ENCODE data around the gene CDC42EP5. TPM values are rescaled to one million over a fixed set of nuclear protein-coding genes. Genes with fewer than 3 reads are reported as not detected.

CDC42EP5 gene
- total RNA-seq, 1 donor from 2014 or later: 21.4 TPM

GRCh38 chr19:54492568-54492967, 19.5 kb upstream of the CDC42EP5 start:
- TF ChIP-seq, protein P1, sequence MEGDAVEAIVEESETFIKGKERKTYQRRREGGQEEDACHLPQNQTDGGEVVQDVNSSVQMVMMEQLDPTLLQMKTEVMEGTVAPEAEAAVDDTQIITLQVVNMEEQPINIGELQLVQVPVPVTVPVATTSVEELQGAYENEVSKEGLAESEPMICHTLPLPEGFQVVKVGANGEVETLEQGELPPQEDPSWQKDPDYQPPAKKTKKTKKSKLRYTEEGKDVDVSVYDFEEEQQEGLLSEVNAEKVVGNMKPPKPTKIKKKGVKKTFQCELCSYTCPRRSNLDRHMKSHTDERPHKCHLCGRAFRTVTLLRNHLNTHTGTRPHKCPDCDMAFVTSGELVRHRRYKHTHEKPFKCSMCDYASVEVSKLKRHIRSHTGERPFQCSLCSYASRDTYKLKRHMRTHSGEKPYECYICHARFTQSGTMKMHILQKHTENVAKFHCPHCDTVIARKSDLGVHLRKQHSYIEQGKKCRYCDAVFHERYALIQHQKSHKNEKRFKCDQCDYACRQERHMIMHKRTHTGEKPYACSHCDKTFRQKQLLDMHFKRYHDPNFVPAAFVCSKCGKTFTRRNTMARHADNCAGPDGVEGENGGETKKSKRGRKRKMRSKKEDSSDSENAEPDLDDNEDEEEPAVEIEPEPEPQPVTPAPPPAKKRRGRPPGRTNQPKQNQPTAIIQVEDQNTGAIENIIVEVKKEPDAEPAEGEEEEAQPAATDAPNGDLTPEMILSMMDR (IDR thresholded peaks at IDR 0.05; ENCODE audit: unreplicated experiment): no peak
- no peak overlapping the region for H3K27ac Mint-ChIP-seq (ENCODE audit: unreplicated experiment)
- peaks cover 15% of the 10 kb centered on the region for H3K9me3 Mint-ChIP-seq (ENCODE audit: unreplicated experiment)

GRCh38 chr19:54489766-54490165, 16.7 kb upstream of the CDC42EP5 start:
- Mint-ChIP-seq H3K27me3 (ENCODE audit: unreplicated experiment) (peaks cover 5% of the 10 kb centered on the region), H3K4me1 (ENCODE audit: unreplicated experiment) (no peaks in the 10 kb centered on the region), H3K9me3 (ENCODE audit: unreplicated experiment) (peaks cover 10% of the 10 kb centered on the region)

More at GRCh38 chr19:54492568-54492967, 19.5 kb upstream of the CDC42EP5 start:
- peaks cover 9% of the 10 kb centered on the region for H3K27me3 Mint-ChIP-seq (ENCODE audit: unreplicated experiment)
- H3K36me3 Mint-ChIP-seq (ENCODE audit: low read depth, unreplicated experiment): peaks cover 12% of the 10 kb centered on the region
- no peak overlapping the region for H3K4me3 Mint-ChIP-seq (ENCODE audit: unreplicated experiment)
- DNase-seq (ENCODE audit: low spot score): no peak
- H3K4me1 Mint-ChIP-seq (ENCODE audit: unreplicated experiment): no peaks in the 10 kb centered on the region

GRCh38 chr19:54489341-54489740, 16.2 kb upstream of the CDC42EP5 start:
- TF ChIP-seq, protein P1 (IDR thresholded peaks at IDR 0.05; ENCODE audit: unreplicated experiment): no peak
- Mint-ChIP-seq H3K27me3 (ENCODE audit: unreplicated experiment) (peaks cover 5% of the 10 kb centered on the region), H3K4me3 (ENCODE audit: unreplicated experiment) (no peak overlapping the region), H3K9me3 (ENCODE audit: unreplicated experiment) (peaks cover 10% of the 10 kb centered on the region), H3K4me1 (ENCODE audit: unreplicated experiment) (no peaks in the 10 kb centered on the region), H3K27ac (ENCODE audit: unreplicated experiment) (no peak overlapping the region), H3K36me3 (ENCODE audit: low read depth, unreplicated experiment) (peaks cover 9% of the 10 kb centered on the region)
- no peak for DNase-seq (ENCODE audit: low spot score)

More at GRCh38 chr19:54489766-54490165, 16.7 kb upstream of the CDC42EP5 start:
- DNase-seq (ENCODE audit: low spot score): no peak
- H3K4me3 Mint-ChIP-seq (ENCODE audit: unreplicated experiment): no peak overlapping the region
- TF ChIP-seq, protein P1 (IDR thresholded peaks at IDR 0.05; ENCODE audit: unreplicated experiment): no peak
- peaks cover 10% of the 10 kb centered on the region for H3K36me3 Mint-ChIP-seq (ENCODE audit: low read depth, unreplicated experiment)
- H3K27ac Mint-ChIP-seq (ENCODE audit: unreplicated experiment): no peak overlapping the region

GRCh38 chr19:54485851-54486250, 12.8 kb upstream of the CDC42EP5 start:
- Mint-ChIP-seq H3K36me3 (ENCODE audit: low read depth, unreplicated experiment) (peaks cover 5% of the 10 kb centered on the region), H3K9me3 (ENCODE audit: unreplicated experiment) (peaks cover 15% of the 10 kb centered on the region), H3K27ac (ENCODE audit: unreplicated experiment) (no peak overlapping the region), H3K4me3 (ENCODE audit: unreplicated experiment) (no peak overlapping the region), H3K4me1 (ENCODE audit: unreplicated experiment) (no peaks in the 10 kb centered on the region), H3K27me3 (ENCODE audit: unreplicated experiment) (peaks cover 1% of the 10 kb centered on the region)
- TF ChIP-seq, protein P1 (IDR thresholded peaks at IDR 0.05; ENCODE audit: unreplicated experiment): no peak
- DNase-seq (ENCODE audit: low spot score): no peak

DNA sequence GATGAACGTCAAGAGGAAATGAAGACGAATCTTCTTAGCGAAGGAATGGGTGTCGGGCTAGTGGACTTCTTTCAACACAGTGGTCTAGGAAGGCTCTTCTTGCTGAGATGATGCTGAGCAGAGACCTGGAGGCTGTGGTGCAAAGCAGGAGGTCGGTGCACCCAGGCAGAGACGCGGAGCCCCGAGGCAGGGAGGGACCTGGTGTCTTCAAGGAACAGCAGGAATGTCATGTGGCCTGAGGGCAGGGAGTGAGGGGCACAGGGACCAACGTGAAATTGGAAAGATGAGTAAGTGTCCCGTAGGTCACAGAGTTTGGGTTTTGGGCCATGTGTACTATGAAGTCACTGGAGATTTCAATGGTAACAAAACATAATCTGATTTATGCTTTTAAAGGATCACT, 11.4 kb upstream of the CDC42EP5 start:
- H3K9me3 Mint-ChIP-seq (ENCODE audit: unreplicated experiment): peaks cover 12% of the 10 kb centered on the region
- no peak overlapping the region for H3K27ac Mint-ChIP-seq (ENCODE audit: unreplicated experiment)
- H3K4me3 Mint-ChIP-seq (ENCODE audit: unreplicated experiment): no peak overlapping the region
- peaks cover 5% of the 10 kb centered on the region for H3K36me3 Mint-ChIP-seq (ENCODE audit: low read depth, unreplicated experiment)
- peaks cover 1% of the 10 kb centered on the region for H3K27me3 Mint-ChIP-seq (ENCODE audit: unreplicated experiment)
- no peak for DNase-seq (ENCODE audit: low spot score)
- H3K4me1 Mint-ChIP-seq (ENCODE audit: unreplicated experiment): no peaks in the 10 kb centered on the region
- TF ChIP-seq, protein P1 (IDR thresholded peaks at IDR 0.05; ENCODE audit: unreplicated experiment): no peak
